ENCODE data around the gene FCF1.

The FCF1 gene

GRCh38 chr14:74771399-74771798, 58.5 kb downstream of the FCF1 start:
- DNase-seq = no peak

GRCh38 chr14:74784634-74785033, 71.7 kb downstream of the FCF1 start:
- no peak for DNase-seq

DNA sequence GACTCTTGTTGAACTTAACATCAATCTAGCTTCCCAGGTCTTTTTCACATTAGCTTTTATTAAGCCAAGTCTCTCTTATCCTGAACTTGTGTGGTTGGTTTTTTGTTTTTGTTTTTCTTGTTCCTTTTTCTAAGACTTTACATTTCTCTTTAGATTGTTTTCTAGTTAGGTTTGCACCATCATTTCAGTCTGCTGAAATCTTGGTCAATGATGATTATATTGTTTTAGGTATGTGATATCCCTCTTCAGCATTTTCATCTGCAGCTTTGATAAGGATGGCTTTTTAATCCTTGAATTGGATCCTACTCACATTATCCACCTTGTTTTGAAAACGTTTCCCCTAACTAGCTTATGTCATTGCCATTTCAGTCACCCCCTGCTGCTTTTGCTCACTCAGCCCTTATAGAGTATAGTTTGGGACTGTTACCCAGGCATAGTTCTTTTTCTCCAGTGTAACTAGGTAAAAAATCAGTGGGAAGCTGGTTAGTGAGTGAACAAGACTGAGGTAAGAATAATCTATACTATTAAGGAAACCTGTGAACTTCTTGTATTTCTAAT, 72.2 kb downstream of the FCF1 start:
- DNase-seq = no peak

DNA sequence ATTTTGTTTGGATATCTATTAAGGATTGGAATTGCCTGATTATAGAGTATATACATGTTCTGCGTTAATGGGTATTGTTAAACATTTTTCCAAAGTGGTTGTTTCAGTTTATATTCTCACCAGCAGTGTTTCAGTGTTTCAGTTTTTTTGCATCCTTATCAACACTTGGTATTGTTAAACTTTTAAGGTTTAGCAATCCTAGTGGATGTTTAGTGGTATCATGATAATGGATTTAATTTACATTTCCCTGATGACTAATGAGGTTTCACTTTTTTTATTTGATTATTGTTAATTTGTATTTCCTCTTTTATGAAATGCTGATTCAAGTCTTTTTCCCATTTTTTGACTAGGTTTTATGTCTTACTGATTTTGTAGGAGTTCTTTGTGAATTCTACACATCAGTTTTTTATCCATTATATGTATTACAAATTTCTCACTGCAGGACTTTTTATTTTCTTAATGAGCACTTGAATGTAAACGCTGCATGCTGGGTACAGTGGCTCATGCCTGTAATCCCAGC, 73.9 kb downstream of the FCF1 start:
- DNase-seq = no peak

All from inflammatory macrophage treated with lipopolysaccharide for 1 hour (primary cell).